Measurements from ENCODE around the gene ZNF212.

The ZNF212 gene

GRCh38 chr7:149239345-149240143 lies at the start of gene ZNF212:
TSS of gene ZNF212 (plus strand) at chr7:149239651. CDS start at chr7:149239779, 128 bp downstream.
- Histone ChIP-seq H3K4me1 (ENCODE audit: insufficient read depth, low read length) (0 out of 2 replicates have a peak, but pooled peaks cover 6% of the 10 kb centered on the region), H3K9me3 (ENCODE audit: control insufficient read depth, insufficient read depth, low read length) (no peaks in the 10 kb centered on the region), H3K36me3 (ENCODE audit: insufficient read depth, low read length) (no peaks in the 10 kb centered on the region), H3K9ac (ENCODE audit: low read depth, low read length) (peak within 1 kb of the TSS; percentile 90)

GRCh38 chr7:149191851-149192250 lies 47.6 kb upstream of the ZNF212 start:
- H3K9me3 ChIP-seq (ENCODE audit: control insufficient read depth, insufficient read depth, low read length) = no peaks in the 10 kb centered on the region
- no peaks in the 10 kb centered on the region for H3K4me1 ChIP-seq (ENCODE audit: insufficient read depth, low read length)
- H3K9ac ChIP-seq (ENCODE audit: low read depth, low read length) = no peak overlapping the region
- no peaks in the 10 kb centered on the region for H3K36me3 ChIP-seq (ENCODE audit: insufficient read depth, low read length)

- H3K9ac ChIP-seq (ENCODE audit: low read depth, low read length) = peak overlapping the region; percentile 80
- H3K36me3 ChIP-seq (ENCODE audit: insufficient read depth, low read length) = peaks cover 12% of the 10 kb centered on the region; the same call in 1 of the 2 replicates
- H3K4me1 ChIP-seq (ENCODE audit: insufficient read depth, low read length) = no peaks in the 10 kb centered on the region; the same call in 1 of the 2 replicates
- H3K9me3 ChIP-seq (ENCODE audit: control insufficient read depth, insufficient read depth, low read length) = no peaks in the 10 kb centered on the region
Measured at GRCh38 chr7:149194799-149195179, 44.7 kb upstream of the ZNF212 start.

DNA sequence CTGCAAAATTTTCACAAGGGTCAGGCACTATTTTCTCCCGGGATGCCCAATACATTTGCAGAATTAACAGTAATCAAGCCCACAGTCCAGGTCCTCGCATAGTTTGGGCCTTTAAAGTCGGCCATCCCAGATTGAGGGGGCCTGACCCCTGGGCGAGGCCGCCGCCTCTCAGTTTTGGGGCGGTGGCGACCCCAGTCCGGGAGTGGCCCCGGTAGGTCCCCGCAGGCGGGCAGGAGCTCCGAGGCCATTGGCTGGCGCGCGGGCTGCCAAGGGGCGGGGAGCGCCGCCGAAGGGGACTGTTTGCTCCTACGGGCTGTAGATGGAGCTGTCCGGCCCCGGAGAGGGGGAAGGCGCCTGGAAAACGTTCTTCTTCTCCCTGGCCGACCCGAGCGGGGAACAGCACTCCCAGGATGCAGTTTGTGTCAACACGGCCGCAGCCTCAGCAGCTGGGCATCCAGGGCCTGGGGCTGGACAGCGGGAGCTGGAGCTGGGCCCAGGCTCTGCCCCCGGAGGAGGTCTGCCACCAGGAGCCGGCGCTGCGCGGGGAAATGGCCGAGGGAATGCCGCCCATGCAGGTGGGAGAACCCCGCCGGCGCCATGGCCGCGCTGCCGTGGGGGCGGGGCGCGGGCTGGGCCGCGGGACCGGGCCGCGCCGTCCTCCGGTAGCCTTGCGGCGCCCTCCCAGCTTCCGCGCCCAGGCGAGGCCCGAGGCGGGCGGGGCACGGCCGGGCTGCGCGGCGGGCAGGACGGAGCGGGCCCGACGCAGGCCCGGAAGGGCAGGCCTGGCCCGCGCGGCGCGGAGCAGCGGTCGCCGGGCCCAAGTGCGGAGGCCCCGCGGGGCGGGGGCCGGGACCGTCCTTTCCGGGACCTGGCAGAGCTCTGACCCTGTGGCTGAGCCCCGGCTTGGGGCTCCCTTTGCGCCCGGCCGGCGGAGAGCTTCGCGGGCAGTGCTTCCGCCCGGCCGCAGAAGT lies 44.0 kb upstream of the ZNF212 start, which contains the start of gene ZNF282:
Gene ZNF282, plus strand, starts transcription at position 367 of the 971 bp plus-strand sequence. Its CDS starts 44 bp downstream, at position 411.
- peak within 1 kb of the TSS; percentile 80 for H3K9ac ChIP-seq (ENCODE audit: low read depth, low read length)
- no peaks in the 10 kb centered on the region for H3K9me3 ChIP-seq (ENCODE audit: control insufficient read depth, insufficient read depth, low read length)
- H3K36me3 ChIP-seq (ENCODE audit: insufficient read depth, low read length) = peaks cover 17% of the 10 kb centered on the region; the same call in 1 of the 2 replicates
- no peaks in the 10 kb centered on the region; the same call in 1 of the 2 replicates for H3K4me1 ChIP-seq (ENCODE audit: insufficient read depth, low read length)

GRCh38 chr7:149196151-149196704 lies 43.2 kb upstream of the ZNF212 start:
- Histone ChIP-seq H3K9me3 (ENCODE audit: control insufficient read depth, insufficient read depth, low read length) (no peaks in the 10 kb centered on the region), H3K9ac (ENCODE audit: low read depth, low read length) (peak overlapping the region; percentile 80), H3K36me3 (ENCODE audit: insufficient read depth, low read length) (peaks cover 22% of the 10 kb centered on the region; the same call in 1 of the 2 replicates), H3K4me1 (ENCODE audit: insufficient read depth, low read length) (no peaks in the 10 kb centered on the region; the same call in 1 of the 2 replicates)

DNA sequence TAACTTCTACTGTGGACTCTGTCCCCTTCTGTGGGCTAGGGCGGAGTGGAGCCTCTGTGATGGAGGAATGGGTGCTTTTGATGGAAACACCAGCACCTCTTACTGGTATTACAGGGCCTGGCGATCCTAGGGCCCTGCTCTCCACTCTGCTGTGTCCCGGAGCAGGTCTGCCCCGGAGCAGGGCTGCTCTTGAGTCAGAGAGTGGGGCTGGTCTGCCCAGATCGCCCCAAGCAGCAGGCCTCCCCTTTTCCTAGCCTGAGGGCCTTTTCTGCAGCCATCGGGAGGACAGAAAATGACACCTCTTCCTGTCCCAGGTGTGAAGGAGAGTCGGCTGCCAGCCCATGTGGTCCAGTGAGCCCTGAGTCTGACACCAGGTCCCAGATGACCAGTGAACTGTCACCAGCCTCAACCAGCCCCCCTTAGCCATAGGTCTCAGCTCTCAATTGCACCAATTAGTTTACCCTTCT lies 42.7 kb upstream of the ZNF212 start:
- Histone ChIP-seq H3K9ac (ENCODE audit: low read depth, low read length) (peak overlapping the region; percentile 80), H3K4me1 (ENCODE audit: insufficient read depth, low read length) (no peaks in the 10 kb centered on the region; the same call in 1 of the 2 replicates)

DNA sequence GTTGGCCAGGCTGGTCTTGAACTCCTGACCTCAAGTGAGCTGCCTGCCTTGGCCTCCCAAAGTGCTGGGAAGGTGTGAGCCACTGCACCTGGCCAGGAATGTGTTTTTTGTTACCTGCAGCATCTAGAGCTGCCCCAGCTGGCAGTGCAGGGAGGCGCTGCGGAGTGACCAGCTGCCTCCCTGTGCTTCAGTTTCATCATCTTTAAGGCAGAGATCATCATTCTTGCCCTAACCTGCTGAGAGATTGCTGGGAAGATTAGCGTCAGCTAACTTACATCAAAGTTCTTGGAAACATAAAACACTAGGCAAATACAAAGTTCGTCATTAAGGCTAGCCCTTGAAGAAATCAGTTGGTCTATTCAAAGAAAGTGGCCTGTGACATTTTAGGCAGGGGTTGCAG lies 41.8 kb upstream of the ZNF212 start:
- Histone ChIP-seq H3K9me3 (ENCODE audit: control insufficient read depth, insufficient read depth, low read length) (no peaks in the 10 kb centered on the region), H3K9ac (ENCODE audit: low read depth, low read length) (no peak overlapping the region), H3K36me3 (ENCODE audit: insufficient read depth, low read length) (peaks cover 24% of the 10 kb centered on the region; the same call in 1 of the 2 replicates), H3K4me1 (ENCODE audit: insufficient read depth, low read length) (no peaks in the 10 kb centered on the region; the same call in 1 of the 2 replicates)

More for the DNA sequence above, 42.7 kb upstream of the ZNF212 start:
- no peaks in the 10 kb centered on the region for H3K9me3 ChIP-seq (ENCODE audit: control insufficient read depth, insufficient read depth, low read length)
- peaks cover 22% of the 10 kb centered on the region; the same call in 1 of the 2 replicates for H3K36me3 ChIP-seq (ENCODE audit: insufficient read depth, low read length)

DNA sequence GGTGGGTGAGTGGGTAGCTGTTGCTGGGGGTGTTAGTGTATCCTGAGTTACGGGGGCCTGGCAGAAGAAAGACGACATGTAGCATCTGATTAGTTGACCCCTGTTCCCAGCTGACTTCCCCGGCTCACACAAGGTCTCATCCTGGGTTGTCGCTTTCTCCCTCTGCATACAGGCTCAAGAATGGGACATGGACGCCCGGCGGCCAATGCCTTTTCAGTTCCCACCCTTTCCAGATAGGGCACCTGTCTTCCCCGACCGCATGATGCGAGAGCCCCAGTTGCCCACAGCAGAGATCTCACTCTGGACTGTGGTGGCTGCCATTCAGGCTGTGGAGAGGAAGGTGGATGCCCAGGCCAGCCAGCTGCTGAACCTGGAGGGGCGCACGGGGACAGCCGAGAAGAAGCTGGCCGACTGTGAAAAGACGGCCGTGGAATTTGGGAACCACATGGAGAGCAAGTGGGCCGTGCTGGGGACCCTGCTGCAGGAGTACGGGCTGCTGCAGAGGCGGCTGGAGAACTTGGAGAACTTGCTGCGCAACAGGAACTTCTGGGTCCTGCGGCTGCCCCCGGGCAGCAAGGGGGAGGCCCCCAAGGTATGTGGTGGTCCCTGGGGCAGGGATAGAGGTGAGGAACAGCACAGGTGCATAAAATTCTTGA lies 41.2 kb upstream of the ZNF212 start:
- no peaks in the 10 kb centered on the region; the same call in 1 of the 2 replicates for H3K9me3 ChIP-seq (ENCODE audit: control insufficient read depth, insufficient read depth, low read length)
- H3K36me3 ChIP-seq (ENCODE audit: insufficient read depth, low read length) = peaks cover 31% of the 10 kb centered on the region
- H3K4me1 ChIP-seq (ENCODE audit: insufficient read depth, low read length) = no peaks in the 10 kb centered on the region; the same call in 1 of the 2 replicates
- H3K9ac ChIP-seq (ENCODE audit: low read depth, low read length) = no peak overlapping the region

DNA sequence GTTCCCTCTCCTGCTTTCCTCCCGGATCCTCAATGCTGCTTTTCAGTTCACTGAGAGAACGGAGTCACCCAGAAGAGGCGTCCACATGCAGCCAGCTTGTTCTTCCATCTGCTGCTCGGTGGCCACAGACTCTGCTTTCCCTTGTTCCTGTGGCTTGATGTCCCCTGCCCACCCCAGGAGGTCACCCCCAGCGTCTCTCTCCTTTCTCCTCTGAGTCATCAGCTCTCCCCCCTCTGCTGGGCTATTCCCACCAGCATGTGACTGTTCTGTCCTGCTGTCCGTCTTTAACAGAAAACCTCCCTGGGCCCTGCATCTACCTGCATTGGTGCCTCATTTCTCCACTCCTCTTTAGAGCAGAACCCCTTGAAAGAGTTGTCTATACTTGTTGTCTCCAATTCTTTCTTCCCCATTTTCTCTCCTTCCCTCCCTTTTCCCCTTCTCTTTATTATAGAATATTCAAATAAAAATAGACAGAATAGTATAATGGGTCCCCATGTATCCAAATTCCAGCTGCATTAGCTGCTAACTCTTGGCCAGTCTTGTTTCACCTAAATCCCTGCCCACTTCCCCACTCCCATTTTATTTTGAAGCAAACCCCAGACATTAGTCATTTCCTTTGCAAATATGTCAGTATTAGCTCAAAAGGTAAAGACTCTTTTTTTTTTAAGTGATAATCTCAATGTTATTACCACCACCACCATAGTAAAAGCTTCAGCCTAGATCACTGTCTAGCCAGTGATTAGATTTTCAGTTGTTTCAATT lies 40.0 kb upstream of the ZNF212 start:
- Histone ChIP-seq H3K9ac (ENCODE audit: low read depth, low read length) (no peak overlapping the region), H3K36me3 (ENCODE audit: insufficient read depth, low read length) (peaks cover 37% of the 10 kb centered on the region), H3K4me1 (ENCODE audit: insufficient read depth, low read length) (no peaks in the 10 kb centered on the region; the same call in 1 of the 2 replicates), H3K9me3 (ENCODE audit: control insufficient read depth, insufficient read depth, low read length) (no peaks in the 10 kb centered on the region; the same call in 1 of the 2 replicates)

- peaks cover 43% of the 10 kb centered on the region for H3K36me3 ChIP-seq (ENCODE audit: insufficient read depth, low read length)
- no peaks in the 10 kb centered on the region; the same call in 1 of the 2 replicates for H3K9me3 ChIP-seq (ENCODE audit: control insufficient read depth, insufficient read depth, low read length)
- H3K9ac ChIP-seq (ENCODE audit: low read depth, low read length) = no peak overlapping the region
- H3K4me1 ChIP-seq (ENCODE audit: insufficient read depth, low read length) = peaks cover 5% of the 10 kb centered on the region; the same call in 1 of the 2 replicates
Measured at GRCh38 chr7:149202831-149203231, 36.6 kb upstream of the ZNF212 start.

- Histone ChIP-seq H3K36me3 (ENCODE audit: insufficient read depth, low read length) (peaks cover 25% of the 10 kb centered on the region), H3K9me3 (ENCODE audit: control insufficient read depth, insufficient read depth, low read length) (no peaks in the 10 kb centered on the region; the same call in 1 of the 2 replicates), H3K4me1 (ENCODE audit: insufficient read depth, low read length) (0 out of 2 replicates have a peak, but pooled peaks cover 5% of the 10 kb centered on the region), H3K9ac (ENCODE audit: low read depth, low read length) (no peak overlapping the region)
Measured at GRCh38 chr7:149205690-149206381, 33.6 kb upstream of the ZNF212 start.

DNA sequence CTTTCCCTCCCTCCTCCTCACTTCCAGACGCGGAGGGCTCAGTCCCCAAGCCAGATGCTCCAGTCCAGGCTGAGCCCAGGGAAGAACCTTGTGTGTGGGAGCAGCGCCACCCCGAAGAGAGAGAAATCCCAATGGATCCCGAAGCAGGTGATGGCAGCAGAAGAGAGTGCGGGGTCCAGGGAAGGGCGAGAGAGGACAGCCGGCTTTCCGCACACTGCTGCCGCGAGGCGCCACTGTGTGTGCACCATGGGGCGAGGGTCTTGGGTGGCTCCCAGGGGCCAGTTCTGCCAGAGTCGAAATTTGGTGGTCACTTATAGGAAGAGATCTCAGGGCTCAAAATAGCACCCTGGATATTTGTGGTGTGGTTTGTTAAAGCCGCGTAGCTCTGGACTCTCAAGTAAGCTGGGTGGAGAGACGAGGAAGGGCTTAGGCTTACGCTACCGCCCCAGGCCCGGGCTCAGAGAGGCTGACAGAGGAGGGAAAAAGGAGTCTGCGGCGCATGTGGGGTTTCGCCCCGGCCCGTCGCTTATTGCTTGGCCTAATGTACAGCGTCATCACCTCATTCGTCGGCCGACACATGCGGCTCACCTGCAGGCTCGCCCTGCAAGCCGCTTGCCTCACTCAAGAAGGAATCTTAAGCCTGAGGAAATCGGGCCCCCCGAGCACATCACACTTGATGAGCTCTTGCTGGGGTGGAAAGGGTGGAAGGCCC lies 32.0 kb upstream of the ZNF212 start:
- Histone ChIP-seq H3K36me3 (ENCODE audit: insufficient read depth, low read length) (peaks cover 24% of the 10 kb centered on the region), H3K4me1 (ENCODE audit: insufficient read depth, low read length) (0 out of 2 replicates have a peak, but pooled peaks cover 5% of the 10 kb centered on the region), H3K9ac (ENCODE audit: low read depth, low read length) (no peak overlapping the region), H3K9me3 (ENCODE audit: control insufficient read depth, insufficient read depth, low read length) (no peaks in the 10 kb centered on the region; the same call in 1 of the 2 replicates)
